ENCODE measurements around the gene KCNQ1.

Gene KCNQ1

DNA sequence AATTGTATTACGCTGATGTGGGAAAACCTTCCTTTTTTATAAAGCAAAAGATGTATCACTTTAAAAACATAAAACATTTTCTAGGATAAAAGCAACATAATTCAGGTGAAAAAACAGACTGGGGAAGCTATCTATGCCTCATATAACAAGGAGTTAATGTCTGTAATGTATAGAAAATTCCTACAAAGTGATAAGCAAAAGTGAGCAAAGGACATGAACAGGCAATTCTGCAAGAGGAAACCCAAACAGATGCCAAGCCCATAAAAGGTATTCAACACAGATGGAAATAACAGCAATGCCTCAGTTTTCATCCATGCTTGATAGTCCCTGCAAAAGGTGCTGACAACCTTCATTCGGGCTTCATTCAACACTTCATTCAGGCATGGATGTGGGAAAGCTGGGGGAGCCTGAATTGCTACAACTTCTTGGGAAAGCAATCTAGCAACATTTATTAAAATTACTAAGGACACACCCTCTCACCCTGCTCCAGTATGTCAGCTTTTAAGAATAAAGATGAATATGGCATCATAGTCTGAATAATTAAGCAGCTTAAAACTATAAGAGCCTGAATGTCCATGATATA lies 215.6 kb downstream of the KCNQ1 start:
- FAIRE-seq (no peak), DNase-seq (ENCODE audit: insufficient read length, low spot score) (no peak)

DNA sequence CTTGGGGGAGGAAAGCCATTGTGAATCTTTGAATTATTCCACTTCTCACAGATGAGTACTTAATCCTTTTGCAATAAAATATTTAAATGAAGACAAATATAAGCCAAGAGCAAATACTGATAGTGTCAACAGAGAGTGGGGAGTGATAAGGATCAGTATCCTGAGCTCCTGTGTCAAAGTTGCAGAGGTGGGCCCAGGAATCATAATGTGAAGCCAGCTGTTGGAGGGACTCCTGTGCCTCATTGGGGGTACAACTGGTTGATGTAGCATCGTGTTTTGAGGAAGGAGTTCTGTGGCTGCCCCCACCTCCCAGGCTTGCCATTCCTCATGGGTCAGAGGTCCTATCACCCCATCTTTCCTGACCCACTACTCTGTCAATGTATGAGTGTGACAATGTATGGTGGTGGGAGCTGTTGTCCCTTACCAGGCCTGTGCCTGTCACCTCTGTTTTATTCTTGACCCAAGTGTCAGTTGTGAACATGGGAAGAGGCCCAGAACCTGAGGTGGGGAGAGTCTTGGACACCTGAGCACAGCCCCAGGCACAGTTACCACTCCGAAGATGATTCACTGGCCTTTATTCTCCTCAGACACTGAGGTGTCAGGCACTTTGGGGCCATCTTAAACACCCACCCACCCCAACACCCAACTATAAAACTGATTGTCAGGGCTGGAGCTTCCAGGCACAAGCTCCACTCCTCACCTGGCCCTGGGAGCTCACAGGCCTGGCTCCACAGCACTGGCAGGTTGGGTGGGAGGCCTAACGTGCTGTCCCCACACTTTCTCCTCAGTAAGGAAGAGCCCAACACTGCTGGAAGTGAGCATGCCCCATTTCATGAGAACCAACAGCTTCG lies 216.6 kb downstream of the KCNQ1 start:
- no peak for FAIRE-seq
- DNase-seq (ENCODE audit: insufficient read length, low spot score): no peak

DNA sequence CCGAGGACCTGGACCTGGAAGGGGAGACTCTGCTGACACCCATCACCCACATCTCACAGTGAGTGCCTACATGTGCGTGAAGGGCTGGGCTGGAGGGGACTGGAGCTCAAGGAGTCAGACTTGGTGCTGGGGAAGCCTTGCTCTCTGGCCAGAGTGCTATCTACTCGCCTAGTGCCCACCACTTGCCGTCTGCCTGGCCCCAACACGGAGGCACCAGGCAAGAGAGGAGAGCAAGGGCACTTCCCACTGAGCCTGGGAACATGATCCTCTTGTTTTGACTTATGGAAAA lies 217.2 kb downstream of the KCNQ1 start:
- no peak for DNase-seq (ENCODE audit: insufficient read length, low spot score)
- FAIRE-seq: no peak

DNA sequence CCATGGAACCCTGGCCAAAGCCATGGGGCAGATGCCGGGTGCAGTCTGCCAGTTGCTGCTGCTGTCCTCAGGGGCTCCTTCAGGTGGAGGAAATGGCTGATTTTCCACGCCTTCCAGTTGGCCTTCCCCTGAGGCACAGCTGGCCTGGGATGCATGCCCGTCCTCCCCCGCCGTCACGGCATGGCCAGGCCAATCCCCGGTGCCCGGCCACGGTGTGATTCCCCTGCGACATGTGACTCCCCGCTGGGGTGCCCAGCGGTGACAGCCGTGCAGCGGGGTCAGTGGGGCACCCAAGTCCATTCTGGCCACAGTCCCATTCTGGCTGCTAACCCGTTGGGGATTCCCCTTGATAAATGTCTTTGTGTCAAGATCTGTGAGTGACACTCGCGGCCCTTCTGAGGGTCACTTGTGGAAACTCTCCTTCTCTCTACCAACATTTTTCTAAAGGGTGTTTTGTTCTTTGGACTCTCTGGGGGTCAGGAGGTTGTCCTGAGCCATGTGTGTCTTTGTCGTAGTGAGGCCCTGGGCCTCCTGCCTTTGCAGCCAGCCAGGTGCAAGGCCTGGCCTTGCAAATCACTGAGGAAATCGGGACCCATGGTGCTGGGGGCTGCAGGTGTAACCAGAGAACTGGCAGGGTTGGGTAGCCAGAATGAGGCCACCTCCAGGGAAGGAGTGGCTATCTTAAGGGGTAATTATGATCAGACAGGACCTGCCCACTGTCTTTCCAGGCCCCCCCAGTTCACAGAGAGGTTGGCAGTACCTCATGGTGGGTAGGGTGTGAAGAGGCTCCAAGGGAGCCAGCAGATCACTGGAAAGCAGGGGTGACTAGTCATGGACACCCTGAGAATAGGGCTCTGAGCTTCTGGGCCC lies 217.9 kb downstream of the KCNQ1 start:
- DNase-seq (ENCODE audit: insufficient read length, low spot score): no peak
- no peak for FAIRE-seq

DNA sequence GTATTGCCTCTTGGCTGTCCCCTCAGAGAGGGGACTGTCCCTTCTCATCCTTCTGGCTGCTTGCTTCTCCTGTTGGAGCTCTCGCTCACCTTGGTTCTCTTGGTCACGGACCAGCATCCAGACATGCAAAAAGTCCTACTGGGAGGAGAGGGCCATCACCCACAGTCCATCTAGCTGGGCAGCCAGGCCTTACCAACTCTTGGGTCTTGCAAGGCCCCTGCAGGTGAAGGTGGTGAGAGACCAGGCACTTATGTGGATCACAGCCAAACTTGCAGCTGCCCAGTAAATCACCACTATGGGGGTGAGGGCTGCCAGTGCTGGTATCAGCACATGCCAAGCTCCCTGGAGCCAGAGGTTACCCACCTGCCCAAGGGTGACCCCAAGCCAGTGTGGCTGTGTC lies 218.7 kb downstream of the KCNQ1 start:
- FAIRE-seq: no peak
- no peak for DNase-seq (ENCODE audit: insufficient read length, low spot score)

DNA sequence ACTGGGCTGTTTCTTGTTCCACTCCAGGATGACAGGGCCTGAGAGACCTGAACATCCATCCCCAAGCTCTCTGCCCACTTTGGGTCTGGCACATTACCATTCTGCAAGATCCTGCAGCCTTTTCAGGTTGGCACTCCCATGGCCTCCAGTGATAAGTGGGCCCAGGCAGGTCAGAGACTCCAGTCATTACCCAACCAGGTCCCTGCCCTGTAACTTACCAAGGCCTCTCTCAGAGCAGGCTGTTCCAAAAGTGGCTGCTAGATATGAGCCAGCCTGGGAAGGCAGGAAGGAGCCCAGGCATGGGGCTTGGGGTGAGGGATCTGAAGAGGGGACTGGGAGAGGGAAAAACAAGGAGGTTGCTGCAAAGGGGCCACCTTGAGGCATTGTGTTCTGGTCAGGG lies 219.1 kb downstream of the KCNQ1 start:
- DNase-seq (ENCODE audit: insufficient read length, low spot score) (no peak), FAIRE-seq (no peak)

DNA sequence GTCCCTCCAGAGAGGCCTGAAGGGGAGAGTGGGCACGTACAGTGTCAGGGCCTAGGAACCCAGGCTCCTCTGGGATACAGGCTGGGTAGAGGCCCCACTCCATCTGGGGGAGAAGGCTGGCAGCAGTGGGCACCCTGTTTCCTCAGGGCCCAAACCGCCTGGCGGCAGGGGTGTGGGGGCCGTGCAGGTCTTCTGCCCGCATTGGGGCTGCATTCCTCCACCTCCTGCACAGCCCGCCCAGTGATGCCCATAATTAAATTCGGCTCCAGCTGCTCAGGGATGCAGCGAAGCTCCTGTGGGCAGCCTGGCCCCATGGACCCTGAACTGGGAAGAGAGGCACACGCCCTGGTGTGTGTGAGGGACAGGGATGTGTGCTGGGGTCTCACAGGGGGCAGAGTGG lies 219.6 kb downstream of the KCNQ1 start:
- FAIRE-seq (no peak), DNase-seq (ENCODE audit: insufficient read length, low spot score) (no peak)

DNA sequence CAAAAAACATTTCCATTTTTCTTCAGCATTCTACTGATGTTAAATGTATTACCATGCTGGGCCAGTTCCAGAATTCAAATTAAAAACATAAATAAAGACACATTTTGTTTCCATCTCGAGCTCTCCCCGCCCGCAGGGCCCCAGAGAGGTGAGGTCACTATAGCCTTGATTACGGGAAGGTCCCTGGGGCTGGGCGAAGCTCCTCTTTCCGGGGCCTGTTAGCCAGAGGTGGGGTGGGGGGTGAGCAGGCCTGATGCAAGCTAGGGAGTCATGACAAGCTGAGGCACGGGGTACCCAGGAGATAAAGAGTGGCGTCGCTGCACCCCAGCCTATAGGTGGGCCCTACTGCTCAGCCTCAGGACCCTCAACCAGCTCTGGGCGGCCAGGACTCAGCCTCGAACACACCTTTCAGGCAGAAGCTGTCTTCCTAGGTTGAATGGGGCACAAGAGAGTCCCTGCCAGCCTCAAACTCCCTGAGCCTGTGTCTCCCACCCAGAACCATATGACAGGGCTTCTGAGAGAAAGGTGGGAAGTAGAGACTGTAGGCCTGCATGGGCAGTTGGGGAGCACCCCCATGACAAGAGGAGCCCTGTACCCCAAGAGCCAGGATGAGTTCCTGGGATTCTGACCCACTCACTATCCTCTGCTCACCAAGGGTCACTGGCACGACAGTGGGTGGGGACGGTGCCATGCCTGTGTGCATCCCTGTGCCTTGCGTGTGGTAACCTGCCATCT lies 220.2 kb downstream of the KCNQ1 start:
- DNase-seq (ENCODE audit: insufficient read length, low spot score) (no peak), FAIRE-seq (no peak)

DNA sequence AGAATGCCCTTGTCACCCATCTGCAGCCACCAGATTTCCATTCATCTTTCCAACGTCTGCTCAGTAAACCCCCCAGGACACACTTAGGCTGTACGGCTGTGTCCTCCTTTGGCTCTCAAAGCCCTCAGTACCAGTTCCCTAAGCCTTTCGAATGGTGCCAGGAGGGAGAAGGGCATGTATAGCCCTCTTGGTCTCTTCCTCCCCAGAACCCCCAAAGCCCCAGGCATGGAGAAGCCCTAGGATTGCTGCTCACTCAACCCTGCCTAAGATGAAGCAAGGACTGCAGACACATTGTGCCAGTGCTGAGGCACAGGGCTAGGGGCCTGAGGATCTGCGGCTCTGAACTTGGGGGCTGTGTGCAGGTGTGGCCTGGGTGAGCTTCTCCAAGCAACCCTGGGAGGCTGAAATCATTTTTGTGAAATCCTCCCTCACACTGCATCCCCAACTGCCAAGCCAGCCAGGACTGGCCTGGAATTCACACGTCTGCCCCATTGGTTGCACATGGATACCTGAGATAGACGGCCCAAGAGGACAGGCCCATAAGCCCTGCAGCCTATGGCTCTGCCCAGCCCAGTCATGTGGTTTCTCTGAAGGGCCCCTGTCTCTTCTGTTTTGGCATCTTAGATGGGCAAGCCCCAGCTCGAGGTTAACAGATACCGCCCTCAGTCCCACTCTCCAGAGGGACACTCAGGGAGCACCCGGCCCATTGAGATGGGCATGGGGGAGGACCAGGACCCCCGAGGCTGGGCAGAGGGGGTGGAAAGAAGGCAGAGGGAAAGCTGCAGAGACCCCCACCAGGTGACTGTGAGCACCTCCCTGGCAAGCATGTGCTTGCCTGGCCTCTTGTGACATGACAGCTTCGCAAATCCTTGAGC lies 221.0 kb downstream of the KCNQ1 start:
- DNase-seq (ENCODE audit: insufficient read length, low spot score): no peak
- FAIRE-seq: no peak

DNA sequence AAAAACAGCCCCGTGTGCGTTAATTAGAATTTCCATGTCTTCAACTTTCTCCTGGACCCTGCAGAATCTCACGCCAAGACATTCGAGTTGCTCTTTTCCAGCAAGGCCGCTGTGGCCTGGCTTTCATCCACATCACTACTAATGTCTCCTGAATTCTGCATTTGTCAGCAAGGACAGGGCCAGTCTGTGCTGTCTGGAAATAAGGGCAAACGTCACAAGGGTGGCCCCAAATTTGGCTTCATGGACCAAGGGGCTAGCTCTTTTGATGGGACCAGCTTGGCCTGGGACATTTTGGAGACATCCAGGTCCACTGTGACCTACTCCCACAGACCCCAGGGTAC lies 221.6 kb downstream of the KCNQ1 start:
- FAIRE-seq: no peak
- DNase-seq (ENCODE audit: insufficient read length, low spot score): no peak

DNA sequence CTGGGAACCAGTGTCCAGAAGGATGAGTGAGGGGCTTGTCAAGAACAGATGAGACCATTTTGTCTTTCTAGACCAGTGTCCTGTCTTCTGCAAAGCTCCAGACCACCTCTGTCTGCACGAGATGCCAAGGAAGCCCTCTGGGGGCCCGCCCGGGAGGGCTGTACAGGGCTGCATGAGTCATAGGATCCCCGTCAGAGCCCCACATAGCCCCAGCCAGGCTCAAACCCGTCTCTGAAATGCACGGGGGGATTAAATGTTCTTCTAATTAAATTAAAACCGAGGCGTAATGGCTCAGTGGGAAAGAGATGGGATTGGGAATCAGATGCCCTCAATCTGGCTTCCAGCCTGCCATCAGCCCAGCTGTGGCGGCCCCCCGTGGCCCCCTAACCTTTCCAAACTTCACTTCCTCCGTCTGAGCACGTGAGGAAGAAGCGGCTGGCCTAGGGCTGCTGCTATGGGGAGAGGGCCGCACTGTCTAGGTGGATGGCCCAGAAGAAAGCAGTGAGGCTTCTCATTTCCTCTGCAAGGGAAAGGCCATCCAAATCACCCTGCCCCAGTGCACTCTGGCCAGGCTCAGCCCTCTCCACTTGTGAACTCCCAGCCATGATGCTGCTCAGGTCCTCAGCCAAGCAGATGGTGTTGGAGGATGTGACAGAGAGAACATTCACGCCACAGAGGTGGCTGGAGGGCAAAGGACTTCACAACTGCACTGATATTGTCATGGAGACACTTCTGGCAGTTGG lies 222.2 kb downstream of the KCNQ1 start:
- FAIRE-seq: no peak
- DNase-seq (ENCODE audit: insufficient read length, low spot score): no peak

DNA sequence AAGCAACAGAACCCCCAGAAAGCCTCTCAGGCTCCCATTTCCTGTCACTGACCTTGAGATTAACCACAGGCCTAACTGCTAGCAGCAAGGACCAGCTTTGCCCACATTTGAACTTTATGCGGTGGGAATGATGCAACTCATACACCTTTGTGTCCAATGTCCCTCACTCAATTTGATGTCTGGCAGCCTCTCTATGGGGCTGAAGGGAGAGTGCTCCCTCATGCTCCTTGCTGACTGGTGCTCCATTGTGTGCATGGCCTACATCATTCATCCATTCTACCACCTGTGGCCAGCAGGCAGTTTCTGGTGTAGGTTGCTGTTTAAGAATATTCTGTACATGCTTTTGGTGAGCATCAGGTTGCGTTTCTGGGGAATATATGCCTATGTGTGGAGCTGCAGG lies 223.1 kb downstream of the KCNQ1 start:
- FAIRE-seq (no peak), DNase-seq (ENCODE audit: insufficient read length, low spot score) (no peak)

DNA sequence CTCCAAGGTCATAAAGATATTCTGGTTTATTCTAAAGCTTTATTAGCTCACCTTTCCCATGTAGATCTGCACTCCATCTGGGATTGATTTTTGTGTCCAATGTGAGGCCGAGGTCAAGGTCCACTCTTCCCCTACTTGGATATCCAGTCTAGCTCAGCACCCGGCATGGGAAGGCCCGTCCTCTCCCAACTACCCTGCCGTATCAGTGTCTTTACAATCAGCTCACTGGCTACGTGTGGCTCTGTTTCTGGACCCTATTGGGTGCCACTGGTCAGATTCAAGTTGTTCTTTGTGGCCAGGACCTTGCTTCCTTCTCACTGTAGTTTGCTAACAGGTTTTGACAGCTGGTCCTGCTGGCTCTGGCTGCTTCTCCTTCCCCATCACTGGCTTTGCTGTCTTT lies 224.1 kb downstream of the KCNQ1 start:
- DNase-seq (ENCODE audit: insufficient read length, low spot score) (no peak), FAIRE-seq (no peak)

DNA sequence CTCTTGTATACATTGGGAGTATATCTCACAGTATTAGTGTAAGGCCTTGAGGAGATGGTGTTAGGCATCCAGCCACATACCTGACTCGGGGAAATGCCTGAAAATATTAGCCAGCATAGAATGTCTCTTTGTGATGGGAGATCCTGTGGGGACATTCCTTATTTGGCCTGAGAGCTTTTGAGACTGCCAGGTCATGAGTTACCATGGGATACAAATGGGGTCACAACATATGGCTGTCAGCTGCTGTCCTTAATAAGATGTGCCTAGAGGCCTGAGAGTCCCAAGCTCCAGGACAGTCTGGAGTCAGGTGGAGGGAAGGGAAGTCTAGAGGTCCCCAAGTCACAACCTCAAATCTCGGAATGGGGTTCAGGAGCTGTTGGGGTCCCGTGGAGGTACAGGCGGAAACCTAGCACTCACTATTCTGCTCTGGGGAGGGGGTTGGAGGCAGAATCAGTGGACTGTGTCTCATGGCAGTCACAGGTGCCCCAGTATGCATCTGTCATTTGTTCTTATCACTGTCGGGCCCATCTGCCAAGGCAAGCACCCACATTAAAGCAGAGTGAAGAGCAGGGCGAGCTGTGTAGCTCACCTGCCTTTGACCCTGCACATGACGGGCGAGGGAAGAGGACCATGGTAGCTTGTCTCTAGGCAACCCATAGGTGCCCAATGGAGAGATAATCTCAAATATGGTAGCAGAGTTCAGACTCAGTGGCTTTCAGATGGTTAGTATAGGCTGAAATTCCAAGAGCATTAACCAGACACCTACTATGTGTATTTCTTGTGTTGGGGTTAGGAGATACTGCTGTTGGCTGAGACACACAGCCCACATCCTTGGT lies 225.0 kb downstream of the KCNQ1 start:
- FAIRE-seq: no peak
- DNase-seq (ENCODE audit: insufficient read length, low spot score): no peak

DNA sequence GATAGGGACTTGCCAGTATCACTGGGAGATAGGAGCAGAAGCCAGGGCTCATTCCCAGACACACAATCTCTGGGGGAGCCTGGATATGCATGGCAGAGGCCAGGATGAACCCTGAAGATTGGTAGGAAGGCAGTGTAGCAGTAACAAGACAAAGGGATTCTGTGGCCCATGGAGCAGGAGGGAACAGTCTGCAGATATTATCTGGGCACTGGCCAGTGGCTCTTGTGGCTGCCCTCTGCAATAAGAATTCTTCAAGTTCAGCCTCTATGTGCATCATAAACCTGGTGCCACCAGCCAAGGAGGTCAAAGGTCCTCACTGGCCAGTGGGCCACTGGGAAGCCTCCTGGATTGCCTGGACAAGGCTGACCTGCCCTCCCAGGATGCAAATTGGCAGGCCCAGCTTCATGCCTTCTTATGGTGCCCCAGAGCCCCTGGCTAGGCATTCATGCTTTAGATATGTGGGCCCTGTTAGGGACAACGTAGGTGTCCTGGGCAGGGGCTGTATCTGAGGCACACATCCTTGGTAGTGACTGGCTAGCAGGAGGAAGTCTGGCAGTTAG lies 225.8 kb downstream of the KCNQ1 start:
- FAIRE-seq (no peak), DNase-seq (ENCODE audit: insufficient read length, low spot score) (no peak)

DNA sequence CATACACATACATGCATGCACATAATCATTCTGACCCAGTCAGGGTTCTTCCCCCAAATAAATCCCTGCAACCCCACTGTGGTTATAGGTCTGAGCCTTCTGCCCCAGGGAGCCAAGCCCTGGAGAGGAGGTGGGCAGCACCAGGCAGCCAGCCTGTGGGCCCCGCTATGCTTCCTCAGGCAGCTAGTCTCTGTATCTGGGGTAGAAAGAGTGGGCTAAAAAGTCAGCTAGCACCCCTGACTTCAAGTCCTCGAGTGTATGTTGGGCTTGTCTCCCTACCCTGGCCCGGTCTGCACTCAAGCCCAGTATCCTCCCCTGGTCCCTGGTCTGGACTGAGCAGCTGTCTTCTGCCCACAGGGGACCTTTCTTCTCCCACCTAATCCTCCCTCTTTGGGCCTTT lies 226.9 kb downstream of the KCNQ1 start:
- no peak for DNase-seq (ENCODE audit: insufficient read length, low spot score)
- FAIRE-seq: no peak

DNA sequence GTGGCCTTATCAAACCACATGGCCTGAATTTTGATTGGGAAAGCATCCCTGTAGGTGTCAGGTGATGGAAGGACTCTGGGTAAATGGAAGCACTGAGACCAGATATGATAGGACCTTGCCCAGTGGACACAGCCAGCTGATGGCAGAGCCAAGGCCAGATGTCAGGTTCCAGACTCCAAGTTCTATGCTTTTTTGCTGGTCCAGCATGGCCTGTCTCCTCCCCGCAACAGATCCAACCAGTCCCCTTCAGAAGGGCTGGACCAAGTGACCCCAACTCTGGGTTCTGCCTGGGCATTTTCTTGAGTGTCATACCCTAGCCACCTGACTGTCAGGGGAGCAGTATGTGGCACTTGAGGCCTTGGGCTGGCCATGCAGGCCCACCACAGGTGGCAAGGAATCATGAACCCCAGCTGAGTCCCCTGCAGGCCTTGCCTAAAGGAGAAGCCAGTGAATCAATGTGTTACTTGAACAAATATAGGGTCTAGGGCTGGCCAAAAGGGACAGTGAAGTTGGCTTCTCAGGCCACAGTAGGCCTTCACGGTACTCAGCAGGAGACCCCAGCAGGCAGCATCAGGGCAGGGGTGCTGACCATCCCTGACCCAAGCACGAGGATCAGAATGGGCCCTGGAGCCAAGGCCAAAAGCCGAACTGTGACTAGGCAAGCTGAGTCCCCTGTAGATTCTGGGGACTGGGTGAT lies 227.9 kb downstream of the KCNQ1 start:
- no peak for FAIRE-seq
- DNase-seq (ENCODE audit: insufficient read length, low spot score): no peak

DNA sequence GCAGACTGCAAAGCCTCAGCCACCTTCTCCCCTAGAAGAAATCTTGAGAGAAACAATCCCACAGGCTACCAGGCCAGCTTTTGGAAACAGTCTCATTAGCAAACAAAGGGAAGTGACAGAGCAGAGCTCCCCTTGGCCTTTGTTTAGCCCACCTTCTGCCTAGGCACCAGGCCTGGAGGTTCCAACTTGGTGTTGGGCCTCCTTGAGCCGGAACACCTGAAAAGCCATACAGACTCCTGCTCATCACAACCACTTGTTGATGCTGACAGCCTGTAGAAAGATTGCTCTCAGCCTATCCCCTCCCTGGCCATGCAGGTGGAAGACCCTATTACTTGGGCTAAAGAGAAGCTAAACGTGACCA lies 228.4 kb downstream of the KCNQ1 start:
- DNase-seq (ENCODE audit: insufficient read length, low spot score) (no peak), FAIRE-seq (no peak)

All from HTR-8/SVneo (cell line).